GM23338 (cell line): ENCODE measurements around the gene CAAP1. TPM values are rescaled to one million over a fixed set of nuclear protein-coding genes. Genes with fewer than 3 reads are reported as not detected.

Experiments
- ATAC-seq: fragments of 200-7000 bp; cut with Tn5 transposase; 3 replicates; pipeline ENCODE4 v1.9.1; 2020
- DNase-seq: peaks from one replicate; pipeline ENCODE4 v3.0.0-alpha.2; 2015; ENCODE audit warnings: low spot score
- H2AFZ ChIP-seq: fragments of 200-600 bp; sonication (generic); 2 replicates; pipeline ENCODE4 v1.8.0; 2016; ENCODE audit warnings: antibody characterized with exemption, mild to moderate bottlenecking, moderate library complexity
- H3F3A ChIP-seq: fragments of 200-600 bp; sonication (generic); replicated peaks from 2 replicates; pipeline ENCODE4 v1.8.0; 2017; ENCODE audit warnings: antibody characterized with exemption, mixed run types, low read depth
- H3K27ac ChIP-seq: fragments of 200-600 bp; sonication (generic); 2 replicates; pipeline ENCODE4 v1.6.1; 2016; ENCODE audit warnings: low read depth
- H3K27me3 ChIP-seq: fragments of 200-600 bp; sonication (generic); 2 replicates; pipeline ENCODE4 v1.8.0; 2016; ENCODE audit warnings: mild to moderate bottlenecking, mixed run types, moderate library complexity; ENCODE audit not compliant: insufficient read depth
- H3K36me3 ChIP-seq: fragments of 200-600 bp; sonication (generic); 2 replicates; pipeline ENCODE4 v1.8.0; 2016; ENCODE audit warnings: mild to moderate bottlenecking; ENCODE audit not compliant: insufficient read depth
- H3K4me1 ChIP-seq: fragments of 200-600 bp; sonication (generic); 2 replicates; pipeline ENCODE4 v1.8.0; 2016; ENCODE audit warnings: mild to moderate bottlenecking, moderate library complexity; ENCODE audit not compliant: insufficient read depth
- H3K4me2 ChIP-seq: fragments of 200-600 bp; sonication (generic); 2 replicates; pipeline ENCODE4 v1.7.1; 2017; ENCODE audit warnings: mixed run types
- H3K4me3 ChIP-seq: fragments of 200-600 bp; sonication (generic); 2 replicates; pipeline ENCODE4 v1.6.1; 2016; ENCODE audit warnings: mixed run types
- H3K79me2 ChIP-seq: fragments of 200-600 bp; sonication (generic); replicated peaks from 2 replicates; pipeline ENCODE4 v1.8.0; 2017; ENCODE audit warnings: mild to moderate bottlenecking; ENCODE audit not compliant: insufficient read depth
- H3K9me2 ChIP-seq: fragments of 200-600 bp; sonication (generic); 2 replicates; pipeline ENCODE4 v1.8.0; 2017; ENCODE audit not compliant: insufficient read depth
- H4K20me1 ChIP-seq: fragments of 200-600 bp; sonication (generic); replicated peaks from 2 replicates; pipeline ENCODE4 v1.8.0; 2017; ENCODE audit warnings: mild to moderate bottlenecking; ENCODE audit not compliant: insufficient read depth
- H3K27ac Mint-ChIP-seq: 2 replicates; pipeline ENCODE4 v1.8.0; 2020; ENCODE audit warnings: inconsistent platforms, mild to moderate bottlenecking, moderate library complexity, mixed read lengths
- H3K27me3 Mint-ChIP-seq: 3 replicates; pipeline ENCODE4 v1.8.0; 2022; ENCODE audit warnings: low read depth, mild to moderate bottlenecking, moderate library complexity, mixed read lengths, inconsistent platforms; ENCODE audit not compliant: insufficient read depth, poor library complexity
- H3K36me3 Mint-ChIP-seq: 3 replicates; pipeline ENCODE4 v1.8.0; 2021; ENCODE audit warnings: low read depth, mild to moderate bottlenecking, inconsistent platforms, moderate library complexity, mixed read lengths
- H3K4me1 Mint-ChIP-seq: 3 replicates; pipeline ENCODE4 v1.8.0; 2020; ENCODE audit warnings: mild to moderate bottlenecking, inconsistent platforms, mixed read lengths
- H3K4me3 Mint-ChIP-seq: 3 replicates; pipeline ENCODE4 v1.8.0; 2021; ENCODE audit warnings: moderate library complexity, mild to moderate bottlenecking, inconsistent platforms, mixed read lengths
- H3K9me3 Mint-ChIP-seq: 3 replicates; pipeline ENCODE4 v1.8.0; 2020; ENCODE audit warnings: moderate library complexity, mild to moderate bottlenecking, inconsistent platforms, mixed read lengths
- CREB1 ChIP-seq: fragments of 250-450 bp; sonication (Bioruptor Pico); IDR thresholded peaks from 2 replicates; pipeline ENCODE4 v1.5.0; 2020; ENCODE audit warnings: low read depth, mild to moderate bottlenecking, moderate library complexity
- ETS1 ChIP-seq: IDR thresholded peaks from 2 replicates; pipeline ENCODE4 v1.6.1; 2016; ENCODE audit warnings: antibody characterized with exemption
- NANOG ChIP-seq: IDR thresholded peaks from 2 replicates; pipeline ENCODE4 v1.6.1; 2016; ENCODE audit warnings: antibody characterized with exemption, borderline replicate concordance
- POLR2AphosphoS5 ChIP-seq: IDR thresholded peaks from 2 replicates; pipeline ENCODE4 v1.6.1; 2016; ENCODE audit warnings: antibody characterized with exemption, low read depth
- STAT1 ChIP-seq: IDR thresholded peaks from one replicate; pipeline ENCODE4 v1.6.1; 2016; ENCODE audit warnings: antibody characterized with exemption; ENCODE audit not compliant: unreplicated experiment
- ZNF114 ChIP-seq: fragments of 250-450 bp; sonication (Bioruptor Pico); IDR thresholded peaks from 2 replicates; pipeline ENCODE4 v1.5.0; 2020; ENCODE audit warnings: mild to moderate bottlenecking, moderate library complexity
- ZNF331 ChIP-seq: fragments of 250-450 bp; sonication (Bioruptor Pico); IDR thresholded peaks from 2 replicates; pipeline ENCODE4 v1.5.0; 2020; ENCODE audit warnings: low read depth, mild to moderate bottlenecking, moderate library complexity
- long read RNA-seq: library from polyadenylated mRNA; unstranded; transcript quantifications from one replicate; pipeline ENCODE4 v2.0.0, GENCODE V29; 2020; ENCODE audit not compliant: unreplicated experiment
- polyA plus RNA-seq: library from polyadenylated mRNA; unstranded; fragments of >200 nt; fragmentation: Nextera tagmentation; extraction: Ambion mirVana; gene quantifications from 2 replicates; pipeline ENCODE4 v1.2.1, GENCODE V29; 2016
- total RNA-seq: library from RNA; depleted of rRNA; stranded (reverse); fragments of >200 nt; shearing (Covaris generic); gene quantifications from 2 replicates; pipeline ENCODE4 v1.2.3, GENCODE V29; 2014; rRNA removed
- TF ChIP-seq, protein P1 (sequence below), 2 experiments: fragments of 200-600 bp in 1 of 2; sonication (generic) in 1 of 2; conservative IDR thresholded peaks; 2 replicates each; pipeline versions ENCODE4 v1.5.1 to v1.6.1; 2016 to 2017; ENCODE audit warnings: antibody characterized with exemption in 2 of 2, low read depth in 2 of 2, mild to moderate bottlenecking in 2 of 2, moderate library complexity in 1 of 2
- TF ChIP-seq, protein P2 (sequence below): IDR thresholded peaks from one replicate; pipeline ENCODE4 v1.6.1; 2018; ENCODE audit warnings: antibody characterized with exemption; ENCODE audit not compliant: unreplicated experiment

Gene CAAP1
- total RNA-seq = 47.9 and 57.9 TPM in 2 replicates
- 56.2 and 59.7 TPM in 2 replicates for polyA plus RNA-seq
- long read RNA-seq, transcript CAAP1-201 (6 exons, 2,791 nt) = major isoform, 7 of 36 reads
- long read RNA-seq, partial matches to known transcripts = 20 of 36 reads
- long read RNA-seq, other reads (novel, unspliced or antisense) = 5 of 36 reads

DNA sequence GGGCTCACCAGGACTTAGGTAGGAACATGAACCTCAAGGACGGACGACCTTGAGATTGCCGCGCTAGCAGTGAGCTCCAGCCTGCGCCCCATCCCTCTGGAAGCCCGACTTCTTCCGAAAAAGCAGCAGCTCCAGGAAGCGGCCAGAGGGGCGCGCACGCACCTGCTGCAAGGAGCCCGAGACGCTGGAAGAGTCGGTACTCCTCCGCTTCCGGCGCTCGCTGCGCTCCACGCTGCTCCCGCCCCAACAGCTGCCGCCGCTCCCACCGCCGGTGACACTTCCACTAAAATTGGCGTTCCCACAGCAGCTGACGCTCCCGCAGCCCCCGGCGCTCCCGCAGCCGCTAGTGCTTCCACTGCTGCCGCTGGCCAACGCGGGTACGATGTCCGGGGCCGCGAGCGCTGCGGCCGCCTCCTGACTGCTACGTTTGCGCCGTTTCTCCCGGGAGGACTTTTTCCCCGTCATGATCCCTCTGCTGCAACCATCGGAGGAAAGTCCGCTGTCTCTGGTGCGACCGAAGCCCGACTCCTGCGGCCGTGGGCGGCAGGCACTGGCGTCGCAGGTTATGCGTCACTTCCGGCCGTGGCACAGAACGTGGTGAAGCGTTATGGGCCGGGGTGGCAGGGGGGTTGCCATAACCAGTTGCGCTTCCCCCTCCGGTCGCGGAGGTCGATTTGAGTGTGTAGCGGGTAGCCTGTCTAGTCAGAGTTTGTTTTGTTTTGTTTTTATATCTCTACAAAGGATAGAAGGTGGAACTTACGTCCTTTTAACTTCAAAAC is at the start of gene CAAP1:
TSS of gene CAAP1 (minus strand) at position 552 of the 779 bp plus-strand sequence. CDS start at position 465, 87 bp downstream.
- H3K27ac Mint-ChIP-seq = peak within 1 kb of the TSS; percentile 99
- Histone ChIP-seq H3K4me1 (peaks cover 5% of the 10 kb centered on the region; the same call in 1 of the 2 replicates), H3K4me3 (peak within 1 kb of the TSS; percentile 82), H3K27me3 (no peaks in the 10 kb centered on the region), H4K20me1 (peaks cover 13% of the 10 kb centered on the region; the same call in 1 of the 2 replicates), H3F3A (no peaks in the 10 kb centered on the region; the same call in 1 of the 2 replicates), H3K9me2 (no peaks in the 10 kb centered on the region; the same call in 1 of the 2 replicates), H3K79me2 (peaks cover 46% of the 10 kb centered on the region), H3K4me2 (peak within 1 kb of the TSS; percentile 84), H2AFZ (peak within 1 kb of the TSS; percentile 80; the same call in 1 of the 2 replicates), H3K36me3 (no peaks in the 10 kb centered on the region; the same call in 1 of the 2 replicates), H3K27ac (peak within 1 kb of the TSS; percentile 98)
- TF ChIP-seq, protein P1, sequence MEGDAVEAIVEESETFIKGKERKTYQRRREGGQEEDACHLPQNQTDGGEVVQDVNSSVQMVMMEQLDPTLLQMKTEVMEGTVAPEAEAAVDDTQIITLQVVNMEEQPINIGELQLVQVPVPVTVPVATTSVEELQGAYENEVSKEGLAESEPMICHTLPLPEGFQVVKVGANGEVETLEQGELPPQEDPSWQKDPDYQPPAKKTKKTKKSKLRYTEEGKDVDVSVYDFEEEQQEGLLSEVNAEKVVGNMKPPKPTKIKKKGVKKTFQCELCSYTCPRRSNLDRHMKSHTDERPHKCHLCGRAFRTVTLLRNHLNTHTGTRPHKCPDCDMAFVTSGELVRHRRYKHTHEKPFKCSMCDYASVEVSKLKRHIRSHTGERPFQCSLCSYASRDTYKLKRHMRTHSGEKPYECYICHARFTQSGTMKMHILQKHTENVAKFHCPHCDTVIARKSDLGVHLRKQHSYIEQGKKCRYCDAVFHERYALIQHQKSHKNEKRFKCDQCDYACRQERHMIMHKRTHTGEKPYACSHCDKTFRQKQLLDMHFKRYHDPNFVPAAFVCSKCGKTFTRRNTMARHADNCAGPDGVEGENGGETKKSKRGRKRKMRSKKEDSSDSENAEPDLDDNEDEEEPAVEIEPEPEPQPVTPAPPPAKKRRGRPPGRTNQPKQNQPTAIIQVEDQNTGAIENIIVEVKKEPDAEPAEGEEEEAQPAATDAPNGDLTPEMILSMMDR (conservative IDR thresholded peaks at IDR 0.05; ENCODE audit: low read depth in 2 of 2) = peak; percentile 23 to 52; a peak in 2 of 4 replicates
- TF ChIP-seq ZNF331 (CRISPR knock-in tag) (no peak), ETS1 (peak; percentile 78), POLR2AphosphoS5 (peak; percentile 93), CREB1 (CRISPR knock-in tag) (peak; percentile 97)
- peaks cover 8% of the 10 kb centered on the region; the same call in 2 of the 3 replicates for H3K36me3 Mint-ChIP-seq
- peak; percentile 98 for DNase-seq
- H3K9me3 Mint-ChIP-seq = no peaks in the 10 kb centered on the region; the same call in 2 of the 3 replicates
- peaks cover 11% of the 10 kb centered on the region for H3K27me3 Mint-ChIP-seq
- peaks cover 9% of the 10 kb centered on the region for H3K4me1 Mint-ChIP-seq
- ATAC-seq = peak; percentile 96
- H3K4me3 Mint-ChIP-seq = peak within 1 kb of the TSS; percentile 95

- ATAC-seq = no peak
- Histone ChIP-seq H3K79me2 (peaks cover 100% of the 10 kb centered on the region), H4K20me1 (peaks cover 23% of the 10 kb centered on the region), H3K27me3 (no peaks in the 10 kb centered on the region), H3K36me3 (no peaks in the 10 kb centered on the region), H2AFZ (no peak overlapping the region), H3K4me2 (no peak overlapping the region), H3K27ac (no peak overlapping the region), H3K4me3 (no peak overlapping the region), H3K9me2 (no peaks in the 10 kb centered on the region), H3F3A (no peaks in the 10 kb centered on the region), H3K4me1 (peaks cover 19% of the 10 kb centered on the region)
- H3K27ac Mint-ChIP-seq = no peak overlapping the region
- H3K4me1 Mint-ChIP-seq = peaks cover 35% of the 10 kb centered on the region
- H3K36me3 Mint-ChIP-seq = peaks cover 20% of the 10 kb centered on the region
- DNase-seq = no peak
- H3K4me3 Mint-ChIP-seq = no peak overlapping the region
- H3K27me3 Mint-ChIP-seq = peaks cover 4% of the 10 kb centered on the region
- H3K9me3 Mint-ChIP-seq = peaks cover 2% of the 10 kb centered on the region; the same call in 2 of the 3 replicates
- TF ChIP-seq, protein P2, sequence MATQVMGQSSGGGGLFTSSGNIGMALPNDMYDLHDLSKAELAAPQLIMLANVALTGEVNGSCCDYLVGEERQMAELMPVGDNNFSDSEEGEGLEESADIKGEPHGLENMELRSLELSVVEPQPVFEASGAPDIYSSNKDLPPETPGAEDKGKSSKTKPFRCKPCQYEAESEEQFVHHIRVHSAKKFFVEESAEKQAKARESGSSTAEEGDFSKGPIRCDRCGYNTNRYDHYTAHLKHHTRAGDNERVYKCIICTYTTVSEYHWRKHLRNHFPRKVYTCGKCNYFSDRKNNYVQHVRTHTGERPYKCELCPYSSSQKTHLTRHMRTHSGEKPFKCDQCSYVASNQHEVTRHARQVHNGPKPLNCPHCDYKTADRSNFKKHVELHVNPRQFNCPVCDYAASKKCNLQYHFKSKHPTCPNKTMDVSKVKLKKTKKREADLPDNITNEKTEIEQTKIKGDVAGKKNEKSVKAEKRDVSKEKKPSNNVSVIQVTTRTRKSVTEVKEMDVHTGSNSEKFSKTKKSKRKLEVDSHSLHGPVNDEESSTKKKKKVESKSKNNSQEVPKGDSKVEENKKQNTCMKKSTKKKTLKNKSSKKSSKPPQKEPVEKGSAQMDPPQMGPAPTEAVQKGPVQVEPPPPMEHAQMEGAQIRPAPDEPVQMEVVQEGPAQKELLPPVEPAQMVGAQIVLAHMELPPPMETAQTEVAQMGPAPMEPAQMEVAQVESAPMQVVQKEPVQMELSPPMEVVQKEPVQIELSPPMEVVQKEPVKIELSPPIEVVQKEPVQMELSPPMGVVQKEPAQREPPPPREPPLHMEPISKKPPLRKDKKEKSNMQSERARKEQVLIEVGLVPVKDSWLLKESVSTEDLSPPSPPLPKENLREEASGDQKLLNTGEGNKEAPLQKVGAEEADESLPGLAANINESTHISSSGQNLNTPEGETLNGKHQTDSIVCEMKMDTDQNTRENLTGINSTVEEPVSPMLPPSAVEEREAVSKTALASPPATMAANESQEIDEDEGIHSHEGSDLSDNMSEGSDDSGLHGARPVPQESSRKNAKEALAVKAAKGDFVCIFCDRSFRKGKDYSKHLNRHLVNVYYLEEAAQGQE = no peak
- TF ChIP-seq STAT1 (no peak), ZNF114 (no peak), NANOG (no peak), ETS1 (no peak)
Measured at GRCh38 chr9:26940779-26941178, 48.2 kb upstream of the CAAP1 start.
